B cell (primary cell): ENCODE results near the gene DRAXIN.

Experiments used
- EZH2 ChIP-seq: IDR thresholded peaks from 2 replicates; pipeline ENCODE4 v1.6.1; 2012; ENCODE audit warnings: borderline replicate concordance, low read depth, mild to moderate bottlenecking, moderate library complexity, low read length; ENCODE audit not compliant: insufficient read depth, poor library complexity, severe bottlenecking
- TF ChIP-seq, protein P1 (sequence below): fragments of 200-600 bp; IDR thresholded peaks from one replicate; pipeline ENCODE4 v1.8.0; 2022; ENCODE audit warnings: antibody characterized with exemption, mild to moderate bottlenecking

DNA sequence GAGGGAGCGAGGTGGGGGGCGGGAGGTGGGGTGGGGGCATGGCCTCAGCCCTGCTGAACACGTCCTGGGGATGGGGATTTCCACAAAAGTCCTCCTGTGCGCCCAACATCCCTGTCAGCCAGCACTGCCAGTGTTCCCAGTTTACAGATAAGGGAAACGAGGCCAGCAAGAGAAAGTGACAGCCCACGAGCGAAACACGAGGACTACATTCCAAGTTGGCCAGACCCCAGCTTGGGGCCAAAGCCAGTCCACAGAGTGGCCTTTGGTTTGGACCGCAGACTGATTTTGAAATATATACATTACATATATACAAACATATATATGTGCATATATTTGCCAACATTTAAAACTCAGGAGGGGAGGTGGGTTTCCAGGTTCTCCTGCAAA, 42.3 kb upstream of the DRAXIN start:
- TF ChIP-seq, protein P1, sequence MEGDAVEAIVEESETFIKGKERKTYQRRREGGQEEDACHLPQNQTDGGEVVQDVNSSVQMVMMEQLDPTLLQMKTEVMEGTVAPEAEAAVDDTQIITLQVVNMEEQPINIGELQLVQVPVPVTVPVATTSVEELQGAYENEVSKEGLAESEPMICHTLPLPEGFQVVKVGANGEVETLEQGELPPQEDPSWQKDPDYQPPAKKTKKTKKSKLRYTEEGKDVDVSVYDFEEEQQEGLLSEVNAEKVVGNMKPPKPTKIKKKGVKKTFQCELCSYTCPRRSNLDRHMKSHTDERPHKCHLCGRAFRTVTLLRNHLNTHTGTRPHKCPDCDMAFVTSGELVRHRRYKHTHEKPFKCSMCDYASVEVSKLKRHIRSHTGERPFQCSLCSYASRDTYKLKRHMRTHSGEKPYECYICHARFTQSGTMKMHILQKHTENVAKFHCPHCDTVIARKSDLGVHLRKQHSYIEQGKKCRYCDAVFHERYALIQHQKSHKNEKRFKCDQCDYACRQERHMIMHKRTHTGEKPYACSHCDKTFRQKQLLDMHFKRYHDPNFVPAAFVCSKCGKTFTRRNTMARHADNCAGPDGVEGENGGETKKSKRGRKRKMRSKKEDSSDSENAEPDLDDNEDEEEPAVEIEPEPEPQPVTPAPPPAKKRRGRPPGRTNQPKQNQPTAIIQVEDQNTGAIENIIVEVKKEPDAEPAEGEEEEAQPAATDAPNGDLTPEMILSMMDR = no peak
- no peak for TF ChIP-seq EZH2
